ENCODE results near the gene ELFN1. TPM values are rescaled to one million over a fixed set of nuclear protein-coding genes. Genes with fewer than 3 reads are reported as not detected.

ELFN1 gene
- total RNA-seq, 1 donor from 2014 or later, result 0.20 TPM

DNA sequence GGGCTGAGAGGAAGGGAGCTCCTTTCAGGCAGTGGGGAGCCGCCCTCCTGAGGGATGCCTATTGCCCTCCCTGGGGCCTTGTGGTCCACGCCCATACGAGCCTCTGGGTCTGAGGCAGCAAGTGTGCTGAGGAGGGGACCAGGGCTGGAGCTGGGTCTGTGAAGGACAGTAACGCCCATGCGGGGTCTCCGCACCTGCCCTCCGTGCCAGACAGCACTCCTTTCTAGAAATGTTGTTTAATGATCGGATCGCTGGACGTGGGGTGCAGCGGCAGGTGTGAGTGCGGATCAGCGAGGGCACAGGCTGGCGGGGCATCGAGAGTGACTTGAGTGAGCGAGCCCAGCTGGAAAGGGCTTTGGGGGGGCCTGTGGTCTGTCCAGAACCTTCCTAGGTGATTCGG is 70.1 kb downstream of the ELFN1 start:
- intact Hi-C loops (cut with micrococcal nuclease), result no loop called here

DNA sequence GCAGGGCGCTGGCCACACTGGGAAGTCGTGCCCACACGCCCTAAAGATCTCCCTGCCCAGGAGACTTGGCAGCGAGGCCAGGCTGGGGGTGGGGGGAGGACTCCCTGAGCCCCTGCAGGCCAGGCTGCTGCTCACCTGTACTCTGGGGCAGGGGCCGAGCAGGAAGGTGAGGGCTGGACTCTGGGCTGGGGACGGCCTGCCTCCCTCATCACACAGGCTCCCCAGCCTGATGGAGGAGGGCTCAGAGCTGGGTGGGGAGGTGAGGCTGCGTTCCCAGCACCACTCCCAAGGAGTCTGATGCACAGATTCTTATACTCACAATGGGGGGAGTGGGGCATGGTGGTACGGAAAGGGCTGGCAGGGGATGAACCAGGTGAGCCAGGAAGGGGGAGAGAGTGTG is 71.2 kb downstream of the ELFN1 start:
- intact Hi-C loops (cut with micrococcal nuclease), result no loop called here

- intact Hi-C loops (cut with micrococcal nuclease), result no loop called here
Observed at GRCh38 chr7:1741751-1742554, 71.9 kb downstream of the ELFN1 start.

DNA sequence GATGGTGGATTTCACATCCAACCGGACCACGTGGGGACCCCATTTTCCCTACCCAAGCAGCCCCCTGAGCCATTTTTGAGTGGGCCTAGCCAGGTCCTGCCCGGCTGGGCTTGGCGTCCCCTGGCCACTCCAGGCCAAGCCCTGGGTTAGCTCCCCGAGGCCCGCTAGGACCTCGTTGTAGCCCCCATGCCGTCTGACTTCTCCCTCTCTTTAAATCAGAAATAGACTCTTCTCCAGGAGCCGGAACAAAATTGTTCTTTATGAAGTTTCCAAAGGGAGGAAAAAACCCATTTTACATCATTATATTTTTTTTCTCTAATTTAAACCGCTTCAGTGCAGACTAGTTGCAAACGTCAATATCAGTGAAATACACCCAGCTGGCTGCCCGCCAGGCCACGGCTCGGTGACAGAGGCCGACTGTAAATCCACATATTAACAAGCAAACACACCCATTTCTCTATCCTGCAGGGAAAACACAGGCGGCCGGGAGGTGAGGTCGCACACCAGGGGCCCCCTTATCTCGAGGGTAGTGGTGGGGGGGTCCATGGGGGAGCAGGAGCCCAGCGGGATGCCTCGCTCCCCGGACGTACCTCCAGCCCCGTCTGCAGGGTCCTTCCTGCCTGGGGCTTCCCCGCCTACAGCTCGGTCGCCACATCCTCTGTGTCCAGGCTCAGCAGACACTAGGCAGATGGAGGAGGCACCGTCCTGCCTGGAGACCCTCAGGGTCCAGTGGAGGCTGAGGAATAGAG is 72.7 kb downstream of the ELFN1 start:
- intact Hi-C loops (cut with micrococcal nuclease), result no loop called here

DNA sequence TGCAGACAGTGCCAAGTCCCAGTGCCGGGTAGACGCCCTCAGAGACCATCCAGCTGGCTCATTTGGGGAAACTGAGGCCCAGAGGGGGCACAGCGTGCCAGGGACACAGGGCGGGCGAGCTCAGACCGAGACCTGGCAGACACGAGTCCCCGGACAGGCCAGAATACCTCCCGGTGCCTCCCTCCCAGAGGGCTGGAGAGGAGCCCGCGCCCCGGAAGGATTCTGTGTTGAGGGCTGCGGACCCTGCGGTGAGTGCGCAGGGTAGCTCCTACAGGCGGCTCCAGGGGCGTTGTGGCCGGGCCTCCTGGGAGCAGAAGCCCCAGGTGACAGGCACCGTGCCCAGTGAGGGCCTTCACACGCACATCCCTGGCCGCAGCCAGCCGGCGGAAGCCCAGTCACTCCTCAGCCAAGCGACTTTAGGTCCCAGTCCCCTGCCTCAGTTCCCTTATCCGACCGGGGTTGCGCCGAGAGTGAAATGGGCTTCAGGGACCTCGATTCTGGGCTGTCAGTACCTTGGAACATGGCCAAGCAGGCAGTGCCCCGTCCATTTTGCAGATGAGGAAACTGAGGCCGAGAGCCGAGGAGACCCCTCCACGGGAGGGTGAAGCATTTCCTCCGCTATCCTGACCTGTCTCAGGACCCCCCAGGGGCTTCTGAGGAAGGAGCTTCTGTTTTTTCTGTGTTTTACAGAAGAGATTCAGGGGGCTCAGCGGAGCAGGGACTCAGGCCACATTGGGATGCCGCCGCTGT is 73.6 kb downstream of the ELFN1 start:
- intact Hi-C loops (cut with micrococcal nuclease), result no loop called here

DNA sequence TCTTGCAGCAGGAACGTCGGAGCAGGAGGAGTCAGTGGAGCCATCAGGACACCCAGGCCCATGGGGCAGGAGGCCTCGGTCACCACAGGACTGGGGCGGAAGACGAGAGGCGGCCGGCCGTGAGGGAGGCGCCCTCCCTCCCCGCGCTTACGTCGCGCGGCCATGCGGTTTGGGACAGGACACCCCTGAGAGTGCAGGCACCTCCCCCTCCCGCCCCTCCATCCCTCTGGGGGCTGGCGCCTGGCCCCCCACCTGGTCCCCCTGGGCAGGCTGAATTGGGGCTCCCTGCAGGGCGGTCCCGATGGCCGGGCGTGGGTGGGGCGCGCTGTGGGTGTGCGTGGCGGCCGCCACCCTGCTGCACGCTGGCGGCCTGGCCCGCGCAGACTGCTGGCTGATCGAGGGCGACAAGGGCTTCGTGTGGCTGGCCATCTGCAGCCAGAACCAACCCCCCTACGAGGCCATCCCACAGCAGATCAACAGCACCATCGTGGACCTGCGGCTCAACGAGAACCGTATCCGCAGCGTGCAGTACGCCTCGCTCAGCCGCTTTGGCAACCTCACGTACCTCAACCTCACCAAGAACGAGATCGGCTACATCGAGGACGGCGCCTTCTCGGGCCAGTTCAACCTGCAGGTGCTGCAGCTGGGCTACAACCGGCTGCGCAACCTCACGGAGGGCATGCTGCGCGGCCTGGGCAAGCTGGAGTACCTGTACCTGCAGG is 74.4 kb downstream of the ELFN1 start:
- intact Hi-C loops (cut with micrococcal nuclease), result no loop called here

GRCh38 chr7:1745018-1745532 is 75.0 kb downstream of the ELFN1 start:
- intact Hi-C loops (cut with micrococcal nuclease), result no loop called here

GRCh38 chr7:1745576-1746490 is 75.8 kb downstream of the ELFN1 start:
- intact Hi-C loops (cut with micrococcal nuclease), result no loop called here

DNA sequence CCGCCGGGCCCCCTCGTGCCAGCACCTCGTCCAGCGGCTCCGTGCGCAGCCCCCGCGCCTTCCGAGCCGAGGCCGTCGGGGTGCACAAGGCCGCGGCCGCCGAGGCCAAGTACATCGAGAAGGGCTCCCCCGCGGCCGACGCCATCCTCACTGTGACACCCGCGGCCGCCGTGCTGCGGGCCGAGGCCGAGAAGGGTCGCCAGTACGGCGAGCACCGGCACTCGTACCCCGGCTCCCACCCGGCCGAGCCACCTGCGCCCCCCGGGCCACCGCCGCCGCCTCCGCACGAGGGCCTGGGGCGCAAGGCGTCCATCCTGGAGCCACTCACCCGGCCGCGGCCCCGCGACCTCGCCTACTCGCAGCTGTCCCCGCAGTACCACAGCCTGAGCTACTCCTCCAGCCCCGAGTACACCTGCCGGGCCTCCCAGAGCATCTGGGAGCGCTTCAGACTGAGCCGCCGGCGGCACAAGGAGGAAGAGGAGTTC is 76.5 kb downstream of the ELFN1 start:
- intact Hi-C loops (cut with micrococcal nuclease), result no loop called here

DNA sequence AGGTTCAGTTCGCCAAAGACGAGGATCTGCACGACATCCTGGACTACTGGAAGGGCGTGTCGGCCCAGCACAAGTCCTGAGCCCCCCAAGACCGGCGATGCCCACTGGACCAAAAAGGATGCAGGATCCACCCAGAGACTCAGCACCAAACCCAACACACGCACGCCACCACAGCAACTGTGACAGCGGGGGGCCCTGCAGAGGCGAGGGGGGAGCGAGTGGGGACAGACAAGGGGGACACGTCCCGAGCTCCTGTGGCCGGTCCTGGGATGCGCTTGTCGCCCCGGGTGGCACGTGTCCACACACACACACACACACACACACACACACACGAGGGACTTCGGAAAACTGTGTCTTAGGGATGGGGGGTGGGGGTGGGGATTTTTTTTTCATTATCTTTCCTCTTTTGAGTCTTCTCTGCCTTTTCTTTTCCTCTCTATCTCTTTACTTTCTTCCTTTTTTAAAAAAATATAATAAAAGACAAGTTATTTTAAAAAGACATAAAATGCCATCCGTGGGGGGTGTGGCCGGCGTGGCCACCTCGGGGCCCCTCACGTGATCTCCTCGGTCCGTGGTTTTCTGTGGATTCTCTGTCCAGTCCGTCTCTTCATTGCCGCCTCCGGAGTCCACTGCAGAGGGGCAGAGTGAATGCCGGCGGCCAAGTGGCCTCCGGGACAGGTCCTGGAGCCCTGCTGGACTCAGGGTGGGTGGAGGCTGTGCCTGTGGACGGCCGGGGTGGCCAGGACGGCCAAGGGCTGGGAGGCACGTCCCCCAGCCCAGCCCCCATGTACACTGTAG is 77.1 kb downstream of the ELFN1 start:
- intact Hi-C loops (cut with micrococcal nuclease), result no loop called here

DNA sequence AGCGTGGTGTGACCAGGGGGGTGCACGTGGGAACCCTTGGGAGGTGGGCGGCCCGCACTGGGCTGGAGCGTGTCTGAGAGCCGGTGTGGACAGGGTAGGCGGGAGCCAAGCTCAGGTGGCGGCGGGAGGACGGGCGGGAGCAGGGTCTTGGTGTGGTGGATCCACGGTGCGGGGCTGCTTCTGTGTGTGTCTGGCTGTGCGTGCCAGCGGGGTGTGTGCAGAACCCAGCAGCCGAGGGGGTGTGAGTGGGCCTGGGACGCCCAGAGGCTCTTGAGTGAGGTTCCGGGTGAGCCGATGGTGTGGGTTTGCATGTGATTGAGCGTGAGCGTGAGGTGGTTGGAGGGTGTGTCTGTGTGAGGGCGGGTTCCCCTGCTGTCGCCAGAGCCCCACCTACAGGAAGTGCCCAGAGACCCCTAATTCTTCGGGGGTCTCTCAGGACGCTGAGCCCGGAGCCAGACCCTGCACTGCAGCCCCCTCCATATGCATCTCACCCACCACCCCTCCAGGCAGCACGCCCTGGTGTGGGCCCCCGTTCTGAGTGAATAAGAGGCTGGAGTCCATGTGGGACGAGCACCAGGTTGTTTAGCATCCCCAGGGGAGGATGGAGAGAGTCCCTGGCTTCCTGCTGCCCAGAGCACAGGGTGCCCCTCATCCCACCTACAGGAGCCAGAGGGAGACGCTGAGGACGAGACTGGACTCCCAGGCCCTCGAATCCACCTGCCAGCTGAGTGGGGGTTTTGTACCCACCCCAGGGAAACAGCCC is 78.2 kb downstream of the ELFN1 start:
- intact Hi-C loops (cut with micrococcal nuclease), result no loop called here

DNA sequence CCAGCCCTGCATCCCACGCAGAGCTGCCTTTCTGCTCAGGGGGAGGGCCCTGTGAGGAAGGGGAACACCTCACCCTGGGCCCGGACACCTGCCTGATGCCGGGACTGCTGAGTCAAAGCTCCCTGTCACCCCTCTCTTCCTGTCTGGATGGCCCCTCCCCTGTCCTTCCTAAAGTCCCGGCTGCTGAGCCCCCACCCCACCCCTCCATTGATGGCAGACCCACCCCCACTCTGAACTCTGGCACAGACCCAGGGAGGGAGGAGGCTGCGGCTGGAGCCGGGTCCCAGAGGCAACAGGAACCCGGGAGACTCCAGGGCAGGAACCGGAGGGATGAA is 78.7 kb downstream of the ELFN1 start:
- intact Hi-C loops (cut with micrococcal nuclease), result no loop called here

DNA sequence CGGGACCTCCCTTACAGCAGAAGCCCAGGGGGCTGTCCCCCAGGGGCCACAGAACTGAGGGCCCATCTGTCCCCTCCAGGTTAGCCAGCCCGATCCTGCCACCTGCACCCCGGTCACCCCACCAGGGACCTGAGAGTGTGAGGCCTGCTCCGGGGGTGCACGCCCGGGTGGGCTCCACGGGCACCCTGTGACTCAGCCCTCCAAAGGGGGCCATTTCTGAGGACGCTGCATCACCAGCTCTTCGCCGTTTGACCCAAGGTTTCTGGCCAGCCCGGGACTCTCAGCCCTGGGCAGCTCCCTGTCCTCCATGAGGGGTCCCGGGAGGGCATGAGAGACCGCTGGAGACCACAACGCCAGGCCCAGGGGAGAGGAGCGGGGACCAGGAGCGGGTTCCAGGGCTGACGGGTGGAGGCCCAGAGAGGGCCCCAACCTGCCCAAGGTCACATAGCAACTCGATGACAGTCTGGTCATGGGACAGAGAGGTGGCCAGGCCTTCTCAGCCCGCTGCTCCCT is 79.3 kb downstream of the ELFN1 start:
- intact Hi-C loops (cut with micrococcal nuclease), result no loop called here

DNA sequence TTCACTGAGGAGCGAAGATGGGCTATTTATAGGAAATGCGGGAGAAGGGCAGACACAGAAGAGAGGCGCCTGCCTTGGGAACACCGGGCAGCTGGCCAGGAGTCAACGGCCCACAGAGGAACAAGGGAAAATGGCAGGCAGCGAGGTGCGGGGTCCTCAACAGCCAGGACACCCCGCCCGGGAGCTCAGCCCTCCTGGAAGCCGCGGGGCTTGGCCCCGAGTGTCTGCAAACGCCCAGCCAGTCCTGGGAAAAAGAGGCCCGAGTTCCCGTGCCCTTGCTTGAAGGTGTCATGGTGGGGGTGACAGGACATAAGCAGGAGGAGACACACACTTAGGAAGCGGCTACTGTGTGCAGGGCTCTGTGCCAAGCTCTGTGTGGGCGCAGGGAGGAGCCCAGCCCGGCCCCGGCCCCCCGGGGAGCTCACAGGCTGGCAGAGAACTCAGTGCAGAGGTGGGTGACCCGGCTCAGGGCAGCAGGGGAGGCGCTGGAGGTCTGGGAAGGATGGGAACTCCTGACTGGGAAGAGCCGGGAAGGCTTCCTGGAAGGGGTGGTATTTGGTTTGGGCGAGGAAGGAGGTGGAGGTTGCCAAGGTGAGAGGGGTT is 79.9 kb downstream of the ELFN1 start:
- intact Hi-C loops (cut with micrococcal nuclease), result no loop called here

DNA sequence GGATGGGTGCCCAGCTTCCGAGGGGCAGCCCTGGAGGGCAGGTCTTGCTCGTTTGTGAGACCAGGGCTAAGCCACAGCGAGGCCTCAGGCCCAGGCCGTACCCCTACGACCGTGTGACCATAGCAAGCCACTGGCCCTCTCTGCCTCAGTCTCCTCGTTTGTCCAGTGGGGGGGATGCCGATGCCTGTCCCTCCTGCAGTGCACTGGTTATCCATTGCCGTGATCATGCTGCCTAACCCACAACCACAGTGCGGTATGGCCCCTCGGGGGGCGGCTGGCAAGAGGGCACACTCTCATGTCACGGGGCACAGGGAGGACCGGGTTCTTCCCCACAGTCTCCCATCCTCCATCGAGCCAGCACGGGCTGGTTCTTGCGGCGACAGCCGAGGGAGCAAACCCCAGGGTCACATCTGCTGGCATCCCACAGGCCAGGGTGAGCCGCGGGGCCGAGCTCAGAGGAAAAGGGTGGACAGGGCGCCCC is 80.5 kb downstream of the ELFN1 start:
- intact Hi-C loops (cut with micrococcal nuclease), result no loop called here

- intact Hi-C loops (cut with micrococcal nuclease), result no loop called here
Observed at GRCh38 chr7:1752111-1752510, 82.0 kb downstream of the ELFN1 start.

DNA sequence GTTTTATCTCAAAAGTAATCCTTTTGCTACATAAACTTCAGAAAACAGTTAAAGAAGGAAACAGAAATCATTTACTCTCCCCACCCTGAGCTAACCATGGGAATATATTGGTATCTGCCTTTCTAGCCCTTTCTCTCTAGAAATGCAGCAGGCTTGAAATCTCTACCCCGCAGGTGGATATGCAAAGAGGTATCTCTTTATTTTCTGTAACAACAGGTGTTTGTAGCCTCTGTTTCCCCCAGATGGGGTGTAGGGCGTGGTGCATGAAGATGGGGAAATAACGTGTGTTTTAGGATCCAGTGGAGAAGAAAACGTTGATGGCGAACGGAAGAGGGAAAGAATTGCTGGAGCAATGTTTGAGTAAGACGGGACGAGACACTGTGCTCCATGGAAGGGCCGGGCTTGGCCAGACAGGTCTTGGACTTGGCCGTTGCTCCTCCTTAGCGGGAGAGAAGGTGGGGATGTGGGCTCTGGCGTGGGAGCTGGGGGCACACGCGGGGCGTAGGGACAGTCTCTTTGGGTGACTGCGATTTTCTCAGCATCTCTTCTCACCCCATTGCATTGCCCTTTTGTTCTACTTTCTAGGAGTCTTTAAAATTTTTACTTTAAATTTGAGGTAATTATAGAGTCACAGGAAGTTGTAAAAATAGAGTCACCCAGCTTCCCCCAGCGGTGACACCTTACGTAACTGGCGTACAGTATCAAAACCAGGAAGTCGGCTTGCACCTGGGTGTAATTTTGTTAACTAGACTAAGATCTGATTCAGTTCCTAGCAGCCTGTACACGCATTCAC is 82.9 kb downstream of the ELFN1 start:
- intact Hi-C loops (cut with micrococcal nuclease), result no loop called here
